LoVo (cell line): ENCODE data around the gene RAET1E.
"Not testable (repeated sequence)": the region's sequence is repeated elsewhere in the genome, so short reads cannot be mapped to it uniquely, and the experiment has no call there.

Experiments
- DNase-seq: peaks from one replicate; pipeline ENCODE4 v3.0.0-alpha.2; 2016; ENCODE audit warnings: low spot score

RAET1E gene

GRCh38 chr6:149927025-149927424 is 29.1 kb upstream of the RAET1E start:
- not testable (repeated sequence) for DNase-seq

DNA sequence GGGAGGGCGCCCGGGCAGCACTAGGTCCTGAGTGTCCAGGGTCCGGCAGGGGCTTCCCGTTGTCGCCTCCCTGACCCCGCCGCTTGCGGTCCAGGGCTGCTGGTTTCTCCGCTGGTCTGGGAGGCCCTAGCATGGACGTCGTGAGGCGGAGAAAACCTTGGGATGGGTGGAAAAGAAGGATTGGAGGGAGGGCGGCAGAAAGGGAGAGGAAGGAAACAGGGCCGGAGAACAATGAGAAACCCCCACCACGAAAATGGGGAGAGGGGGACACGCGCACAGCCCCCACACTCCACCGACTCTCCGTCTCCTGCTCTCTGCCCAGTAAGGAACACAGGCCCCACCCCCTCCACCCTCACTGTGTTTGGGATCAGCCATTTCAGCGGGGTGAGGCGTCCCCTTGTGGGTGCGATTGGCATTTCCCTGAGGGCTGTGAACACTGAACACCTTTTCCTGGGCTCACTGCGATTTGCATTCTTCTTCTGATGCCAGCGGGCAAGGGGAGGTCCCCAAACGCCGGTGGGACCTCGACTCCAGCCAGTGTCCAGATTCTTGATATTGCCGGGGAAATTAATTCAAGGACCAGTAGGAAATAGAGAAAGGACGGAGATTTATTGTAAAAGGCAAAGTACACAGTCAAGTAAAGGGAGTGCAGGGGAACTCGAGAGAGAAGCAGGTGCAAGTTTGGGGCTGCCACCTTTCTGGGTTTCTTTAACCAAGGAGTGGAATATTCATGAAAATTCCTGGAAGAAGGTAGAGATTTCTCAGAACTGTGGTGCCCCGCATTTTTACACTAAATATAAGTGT is 28.3 kb upstream of the RAET1E start:
- DNase-seq: peak; percentile 80

GRCh38 chr6:149925253-149925973 is 27.5 kb upstream of the RAET1E start:
- no peak for DNase-seq

DNA sequence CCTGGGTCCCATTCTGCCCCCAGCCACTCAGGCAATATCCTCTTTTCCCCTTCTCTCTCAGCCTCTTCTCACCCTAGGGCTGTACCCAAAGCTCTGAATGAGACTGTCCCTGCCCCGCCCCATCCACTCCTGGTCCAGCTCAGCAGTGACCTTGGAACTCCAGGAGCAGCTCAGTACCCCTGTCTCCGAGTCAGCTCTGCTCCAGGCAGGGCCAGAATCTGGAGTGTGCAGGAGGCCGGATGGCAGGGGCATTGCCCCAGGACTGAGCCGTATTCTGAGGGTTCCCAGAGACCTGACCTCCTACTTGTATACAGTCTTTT is 27.0 kb upstream of the RAET1E start:
- DNase-seq: no peak

- no peak for DNase-seq
Measured at GRCh38 chr6:149924206-149924932, 26.5 kb upstream of the RAET1E start.

DNA sequence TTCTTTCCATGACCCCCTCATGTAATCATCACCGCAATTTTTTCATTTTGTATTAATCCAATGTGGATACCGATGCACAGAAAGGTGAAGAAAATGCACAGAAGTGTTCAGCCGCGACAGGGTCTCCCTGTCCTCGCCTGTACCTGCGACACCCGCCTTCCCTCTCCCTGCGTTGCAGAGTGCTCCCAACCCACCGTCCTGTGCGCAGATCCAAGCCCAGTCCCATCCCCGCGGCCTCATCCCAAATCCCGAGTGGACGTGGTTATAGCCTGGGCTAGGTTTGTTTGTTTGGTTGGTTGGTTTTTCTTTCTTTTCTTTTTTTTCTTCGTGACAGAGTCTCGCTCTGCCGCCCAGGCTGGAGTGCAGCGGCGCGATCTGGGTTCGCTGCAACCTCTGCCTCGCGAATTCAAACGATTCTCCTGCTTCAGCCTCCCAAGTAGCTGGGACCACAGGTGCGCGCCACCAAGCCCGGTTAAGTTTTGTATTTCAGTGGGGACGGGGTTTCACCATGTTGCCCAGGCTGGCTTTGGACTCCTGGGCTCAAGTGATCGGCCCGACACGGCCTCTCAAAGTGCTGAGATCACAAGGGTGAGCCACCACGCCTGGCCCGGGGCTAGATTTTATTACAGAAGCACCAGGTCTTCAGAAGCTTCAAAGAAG is 25.5 kb upstream of the RAET1E start:
- no peak for DNase-seq

DNA sequence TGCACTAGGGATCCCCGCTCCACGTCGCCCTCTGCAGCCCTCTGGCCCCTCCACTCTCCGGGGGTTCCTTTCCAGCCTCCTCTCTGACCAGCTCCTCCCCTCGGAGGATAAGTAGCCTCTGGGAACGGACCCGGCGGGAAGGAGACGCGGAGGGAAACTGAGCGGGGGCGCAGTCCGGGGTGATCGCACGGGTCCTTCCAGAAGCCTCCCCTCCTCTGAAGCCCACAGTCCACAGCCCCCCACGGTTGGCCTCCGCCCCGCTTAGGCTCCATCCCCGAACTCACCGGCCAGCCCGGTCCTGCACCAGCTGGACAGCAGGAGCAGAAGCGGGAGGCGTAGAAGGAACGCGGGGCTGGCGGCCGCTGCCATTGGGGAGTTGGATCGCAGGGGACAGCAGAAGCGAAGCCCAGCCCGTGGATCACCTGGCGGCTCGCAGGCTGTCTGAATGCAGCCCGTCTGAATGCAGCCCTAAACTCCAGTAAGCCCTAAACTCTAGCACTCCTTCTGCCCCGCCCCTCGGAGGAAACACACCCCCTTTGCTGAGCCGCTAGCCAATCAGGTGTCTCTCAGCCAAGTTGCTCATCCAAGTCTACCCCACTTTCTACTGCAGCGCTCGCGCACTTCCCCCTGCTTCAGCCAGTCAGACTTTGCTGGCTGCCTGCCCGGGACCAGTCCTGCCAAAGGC is 24.9 kb upstream of the RAET1E start, which contains the start of gene RAET1G:
RAET1G (minus strand) TSS at position 480 of the 685 bp plus-strand sequence; CDS start at position 369, 111 bp downstream.
- DNase-seq: peak; percentile 88

DNA sequence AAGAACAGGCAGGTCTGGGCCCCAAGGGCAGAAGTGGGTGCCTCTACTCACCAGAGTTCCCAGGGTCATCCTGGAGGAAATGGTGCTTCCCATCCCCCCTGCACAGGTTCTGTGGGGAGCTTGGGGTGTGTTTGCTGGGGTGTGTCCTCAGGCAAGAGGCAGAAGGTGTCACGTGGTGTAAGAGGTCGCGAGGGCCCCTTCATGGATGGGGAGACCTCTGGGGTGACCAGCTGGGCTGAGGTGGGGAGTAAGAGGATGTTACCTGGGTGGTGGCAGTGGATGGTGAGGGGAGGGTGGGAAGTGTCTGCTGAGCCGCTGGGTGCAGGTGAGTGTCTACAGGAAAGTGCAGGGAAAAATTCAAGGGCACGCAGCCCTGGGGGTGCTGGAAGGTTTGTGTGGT is 24.2 kb upstream of the RAET1E start:
- DNase-seq: not testable (repeated sequence)

DNA sequence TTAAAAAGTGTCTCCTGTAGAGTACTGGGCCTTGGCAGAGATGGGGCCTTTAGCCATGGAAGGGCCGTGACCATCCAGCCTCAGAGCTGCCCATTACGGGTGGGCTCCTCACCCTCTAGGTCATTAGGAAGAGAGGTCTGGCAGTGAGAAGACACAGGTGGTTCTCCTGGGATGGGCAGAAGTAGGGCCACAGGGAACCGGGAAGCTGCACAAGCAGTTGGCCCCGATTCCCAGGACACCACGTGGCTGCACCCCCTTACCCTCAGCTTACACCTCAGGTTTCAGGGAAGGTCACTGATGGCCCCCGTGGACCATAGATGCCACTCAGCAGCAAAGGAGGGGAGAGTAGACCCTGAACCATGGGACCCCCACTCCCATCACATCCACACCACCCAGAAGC is 23.4 kb upstream of the RAET1E start:
- DNase-seq: no peak

DNA sequence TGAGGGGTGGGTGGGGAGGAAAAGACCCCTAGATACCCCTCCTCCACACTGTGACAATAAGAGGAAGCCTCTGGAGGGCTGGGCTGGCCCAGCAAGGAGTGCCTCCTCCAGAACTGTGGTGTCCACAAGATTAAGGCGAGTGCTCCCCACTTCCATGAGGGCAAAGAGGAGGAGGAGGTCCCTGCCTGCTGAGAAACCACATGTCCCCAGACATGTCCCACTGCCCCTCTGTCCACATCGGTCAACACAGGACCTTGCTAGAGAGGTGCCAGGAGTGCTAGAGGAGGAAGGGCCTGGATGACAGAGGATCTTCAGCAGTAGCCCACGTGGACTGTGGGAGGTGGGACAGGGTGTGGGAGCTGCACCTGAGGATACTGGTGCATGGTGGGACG is 21.9 kb upstream of the RAET1E start:
- DNase-seq: no peak

DNA sequence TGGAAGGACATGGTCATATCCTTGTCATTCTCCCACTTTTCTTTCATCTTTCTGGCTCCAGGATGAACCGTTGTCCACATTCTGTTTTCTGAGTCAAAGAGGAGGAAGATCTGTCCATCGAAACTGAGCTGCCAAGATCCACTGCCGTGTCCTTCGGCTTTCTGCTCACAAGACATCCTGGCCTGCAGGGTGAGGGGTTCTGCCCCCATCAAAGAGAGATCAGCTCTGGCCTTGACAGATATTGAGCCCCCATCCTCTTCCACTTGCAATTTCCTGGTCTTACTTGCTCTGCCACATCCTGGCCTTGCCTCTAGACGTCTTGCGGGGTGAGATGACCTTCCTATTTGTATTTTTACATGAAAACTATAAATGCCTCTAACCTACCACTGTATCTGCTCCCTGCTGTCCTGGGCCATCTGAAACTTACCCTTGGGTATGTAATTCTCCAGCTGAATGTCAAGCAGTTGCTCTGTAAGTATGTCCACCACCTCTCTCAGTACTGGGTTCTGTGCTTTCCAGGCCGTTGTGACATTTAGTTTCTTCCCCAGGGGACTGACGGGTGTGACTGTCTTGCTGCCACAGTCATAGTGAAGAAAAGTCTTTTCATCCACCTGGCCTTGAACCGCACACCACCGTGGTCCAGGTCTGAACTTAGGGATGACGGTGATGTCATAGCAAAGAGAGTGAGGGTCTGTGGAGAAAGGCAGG is 21.4 kb upstream of the RAET1E start:
- not testable (repeated sequence) for DNase-seq

- no peak for DNase-seq
Measured at GRCh38 chr6:149918151-149918905, 20.4 kb upstream of the RAET1E start.

GRCh38 chr6:149917679-149918078 is 19.8 kb upstream of the RAET1E start:
- no peak for DNase-seq

DNA sequence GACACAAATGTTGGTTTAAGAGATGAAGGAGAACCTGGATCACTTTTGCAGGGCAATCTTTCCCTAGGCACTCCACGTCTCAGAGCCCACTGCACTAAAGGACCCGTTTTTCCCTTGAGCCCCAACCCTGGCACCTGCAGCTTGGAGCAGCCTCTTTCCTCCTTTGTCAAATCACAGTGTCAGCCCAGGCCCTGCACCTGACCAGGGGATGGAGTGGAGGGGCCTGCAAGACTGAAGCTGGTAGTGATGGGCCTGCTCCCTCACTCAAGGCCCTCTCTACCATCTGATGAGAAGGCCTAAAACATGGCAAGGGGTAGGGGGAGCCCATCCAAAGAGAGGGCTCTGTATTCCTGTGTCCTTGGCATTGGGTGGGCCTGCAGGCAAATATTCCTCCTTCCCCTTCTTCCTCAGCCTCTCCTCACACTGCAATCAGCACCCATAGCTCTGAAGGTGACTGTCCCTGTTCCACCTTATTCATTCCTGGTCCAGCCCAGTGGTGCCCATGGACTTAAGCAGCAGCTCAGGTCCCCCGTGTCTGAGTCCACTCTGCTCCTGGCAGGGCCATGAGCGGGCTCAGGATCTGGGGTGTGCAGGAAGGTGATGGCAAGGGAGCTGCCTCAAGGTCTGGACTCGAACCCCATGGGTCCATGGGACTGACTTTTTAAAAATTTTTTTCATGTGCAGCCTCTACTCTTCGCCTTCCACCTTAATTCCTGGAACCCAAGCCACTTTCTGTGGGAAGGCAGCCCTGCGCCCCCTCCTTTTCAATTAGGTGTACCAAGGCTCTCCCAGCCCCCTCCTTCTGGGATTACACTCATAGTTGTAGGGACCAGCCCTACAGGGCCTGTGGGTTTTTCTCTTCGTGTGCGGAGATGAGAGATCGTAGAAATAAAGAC is 18.3 kb upstream of the RAET1E start:
- no peak for DNase-seq

- no peak for DNase-seq
Measured at GRCh38 chr6:149913540-149914240, 15.8 kb upstream of the RAET1E start.

DNA sequence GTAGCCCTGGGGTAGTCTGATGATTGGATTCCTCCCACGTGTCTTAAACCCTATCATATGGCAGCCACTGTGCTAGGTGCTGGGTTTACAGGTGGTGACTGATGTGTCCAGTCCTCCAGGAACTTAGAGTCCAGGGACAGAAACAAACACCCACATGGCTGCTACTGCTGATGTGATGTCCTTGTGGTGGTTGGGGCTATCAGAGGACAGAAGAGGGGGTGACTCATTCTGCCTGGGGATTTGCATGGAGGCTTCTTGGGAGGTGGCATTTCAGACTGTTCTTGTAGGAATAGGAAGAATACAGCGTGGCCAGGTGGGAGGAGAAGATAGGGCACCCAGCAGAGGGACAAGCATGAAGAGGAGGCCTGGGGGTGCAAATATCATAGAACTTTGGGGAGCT is 15.2 kb upstream of the RAET1E start:
- DNase-seq: no peak

- DNase-seq: not testable (repeated sequence)
Measured at GRCh38 chr6:149912680-149913079, 14.8 kb upstream of the RAET1E start.

GRCh38 chr6:149910721-149911151 is 12.8 kb upstream of the RAET1E start:
- no peak for DNase-seq
